Measurements from ENCODE around the gene TAOK3.

- TF ChIP-seq PTBP1 (IDR thresholded peaks at IDR 0.05; ENCODE audit: low read depth, low read length) (no peak), POLR2AphosphoS5 (IDR thresholded peaks at IDR 0.05; ENCODE audit: control insufficient read depth, insufficient read depth, low read depth, low read length) (no peak), ZMIZ1 (IDR thresholded peaks at IDR 0.05; ENCODE audit: low read depth in 2 of 2, low read length in 2 of 2) (no peak), EZH2 (IDR thresholded peaks at IDR 0.05; ENCODE audit: borderline replicate concordance, low read depth, low read length) (no peak), ZBTB49 (CRISPR knock-in tag; IDR thresholded peaks at IDR 0.05; ENCODE audit: borderline replicate concordance) (no peak), STAT6 (CRISPR knock-in tag; IDR thresholded peaks at IDR 0.05) (no peak), JUN (IDR thresholded peaks at IDR 0.05; ENCODE audit: borderline replicate concordance, low read depth, low read length) (no peak), JUN (CRISPR knock-in tag; IDR thresholded peaks at IDR 0.05; ENCODE audit: borderline replicate concordance) (no peak), CTCF (IDR thresholded peaks at IDR 0.05 in 2 of 3, conservative IDR thresholded peaks at IDR 0.05 in 1 of 3; ENCODE audit: insufficient read depth in 2 of 3, low read depth in 1 of 3, low read length in 3 of 3) (no peak), PRDM10 (IDR thresholded peaks at IDR 0.05; ENCODE audit: partially characterized antibody) (no peak)
Measured at GRCh38 chr12:118220702-118221101, 152.0 kb downstream of the TAOK3 start.

Measured in K562 (cell line).